GM18870 (cell line): ENCODE measurements around the gene PARD3.

Experiments used
- ATAC-seq: cut with Tn5 transposase; IDR thresholded peaks from one replicate; pipeline ENCODE4 v1.9.1; 2021; ENCODE audit warnings: moderate library complexity; ENCODE audit not compliant: unreplicated experiment

PARD3 gene

GRCh38 chr10:34627741-34628140 lies 187.4 kb downstream of the PARD3 start:
- no peak for ATAC-seq

GRCh38 chr10:34627331-34627730 lies 187.8 kb downstream of the PARD3 start:
- ATAC-seq = no peak

GRCh38 chr10:34626158-34626880 lies 188.8 kb downstream of the PARD3 start:
- no peak for ATAC-seq

DNA sequence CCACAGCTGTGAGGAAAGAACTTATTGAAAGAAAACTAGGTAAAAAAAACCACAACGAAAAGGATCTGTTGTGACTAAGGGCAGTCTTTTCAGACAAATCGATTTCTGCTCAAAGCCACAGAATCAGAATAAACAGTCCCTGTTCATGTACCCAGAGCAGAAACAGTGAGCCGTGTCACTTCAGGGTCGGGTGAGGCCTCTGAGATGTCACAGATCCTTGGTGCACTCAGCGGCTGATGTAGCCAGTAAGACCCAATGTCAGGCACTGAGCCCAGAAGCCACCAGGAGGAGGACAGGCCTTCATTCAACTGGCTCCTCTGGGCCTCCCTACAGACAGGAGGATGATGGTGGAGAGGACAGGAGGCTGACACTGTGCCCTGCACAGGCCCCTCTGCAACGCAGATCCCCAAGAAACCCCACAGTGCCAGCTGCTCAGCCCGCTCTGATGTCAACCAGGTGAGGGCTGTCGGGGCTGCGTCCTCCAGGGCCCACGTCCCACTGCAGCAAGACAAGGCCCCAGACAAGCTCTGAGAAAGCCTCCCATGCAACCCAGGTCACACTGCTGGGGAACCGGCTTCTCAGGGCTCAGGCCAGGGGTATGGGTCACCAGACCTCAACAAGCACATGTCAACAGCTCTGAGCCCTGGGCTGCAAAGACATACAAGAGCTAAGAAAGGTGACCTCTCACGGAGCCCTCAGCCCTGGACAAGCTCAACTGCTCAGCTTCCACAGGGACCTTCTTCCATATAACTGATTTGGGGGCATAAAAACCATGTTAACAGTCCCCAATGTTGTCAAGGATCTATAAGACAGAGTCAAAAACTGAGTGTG lies 190.6 kb downstream of the PARD3 start:
- ATAC-seq = no peak

- no peak for ATAC-seq
Observed at GRCh38 chr10:34622945-34623344, 192.2 kb downstream of the PARD3 start.

DNA sequence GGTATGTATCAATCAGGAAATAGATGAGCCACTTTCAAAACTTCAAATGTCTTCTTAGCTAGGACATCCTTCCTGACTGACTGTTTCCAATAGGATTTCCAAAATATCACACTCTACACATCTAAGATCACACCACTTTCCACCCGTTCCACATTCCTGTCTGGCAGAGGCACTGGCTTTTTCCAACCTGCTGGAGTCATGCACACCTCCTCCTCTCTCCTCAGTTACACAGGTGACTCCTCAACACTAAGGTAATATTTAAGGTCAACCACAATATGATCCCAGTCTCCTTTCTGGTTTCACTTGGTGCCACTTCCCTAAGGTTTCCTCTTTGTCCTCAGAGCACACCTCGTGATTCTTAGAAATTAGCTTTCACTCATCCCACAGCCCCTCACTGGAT lies 196.5 kb downstream of the PARD3 start:
- ATAC-seq = no peak

GRCh38 chr10:34615770-34616169 lies 199.3 kb downstream of the PARD3 start:
- peak; percentile 60 for ATAC-seq

- no peak for ATAC-seq
Observed at GRCh38 chr10:34613491-34613890, 201.6 kb downstream of the PARD3 start.

DNA sequence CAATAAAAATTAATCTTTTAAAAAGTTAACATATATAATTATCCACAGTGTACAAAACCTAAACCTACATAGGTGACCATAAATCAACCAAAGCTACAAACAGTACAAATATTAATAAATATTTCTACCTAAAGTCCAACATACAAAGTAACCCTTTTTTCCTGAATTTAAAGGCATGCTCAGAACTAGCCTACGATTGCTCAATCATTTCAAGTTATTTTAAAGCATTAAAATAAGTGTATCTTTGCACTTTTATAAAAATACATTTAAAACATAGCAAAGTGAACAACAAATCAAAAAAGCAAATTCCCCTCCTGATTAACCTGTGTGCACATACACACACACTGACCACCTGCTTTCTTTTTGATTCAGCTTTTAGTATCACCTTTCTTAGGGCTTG lies 202.2 kb downstream of the PARD3 start:
- no peak for ATAC-seq

DNA sequence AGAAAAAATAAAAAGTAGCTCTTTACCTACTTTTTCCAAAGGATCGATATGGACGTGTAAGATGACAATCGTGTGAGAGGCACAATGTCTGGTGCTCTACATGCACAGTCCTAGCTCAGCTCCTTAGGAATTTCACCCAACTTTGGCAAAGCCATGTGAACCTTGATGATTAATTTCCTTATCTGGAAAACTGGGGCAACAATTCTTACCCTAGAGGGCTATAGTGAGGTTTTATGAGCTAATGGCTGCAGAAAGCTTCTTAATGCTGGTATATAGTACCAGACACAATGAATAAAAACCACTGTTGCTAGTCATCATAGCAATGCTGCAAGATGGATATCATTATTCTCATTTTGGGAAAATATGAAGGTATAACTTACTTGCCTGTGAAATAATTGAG lies 202.7 kb downstream of the PARD3 start:
- no peak for ATAC-seq

DNA sequence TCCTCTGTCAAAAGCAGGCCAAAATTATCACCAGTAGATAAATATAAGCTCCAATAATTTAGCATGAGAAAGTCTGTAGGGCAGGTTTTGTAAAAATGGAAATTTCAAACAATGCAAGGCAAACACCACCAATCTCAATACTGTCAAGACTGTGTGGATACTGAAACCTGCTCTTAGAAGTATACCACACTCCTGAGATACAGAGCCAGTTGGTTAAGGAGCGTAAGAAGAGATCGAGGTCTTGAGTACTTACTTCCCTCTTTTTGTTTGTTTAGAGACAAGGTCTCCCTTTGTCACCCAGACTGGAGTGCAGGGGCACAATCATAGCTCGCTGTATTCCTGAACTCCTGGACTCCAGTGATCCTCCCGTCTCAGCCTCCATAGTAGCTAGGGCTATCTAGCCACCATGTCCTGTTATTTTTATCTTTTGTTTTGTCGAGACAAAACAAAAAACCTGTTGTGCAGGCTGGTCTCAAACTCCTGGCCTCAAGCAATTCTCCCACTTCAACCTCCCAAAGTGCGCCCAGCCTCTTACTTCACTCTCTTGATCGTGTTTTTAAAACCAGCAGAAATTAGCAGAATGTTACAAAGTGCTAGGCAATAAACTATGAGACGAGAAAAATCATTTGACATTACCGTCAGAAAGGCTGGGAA lies 205.7 kb downstream of the PARD3 start:
- no peak for ATAC-seq

GRCh38 chr10:34607894-34608293 lies 207.2 kb downstream of the PARD3 start:
- ATAC-seq = no peak

GRCh38 chr10:34606890-34607289 lies 208.2 kb downstream of the PARD3 start:
- ATAC-seq = no peak

GRCh38 chr10:34602478-34602877 lies 212.6 kb downstream of the PARD3 start:
- ATAC-seq = no peak

DNA sequence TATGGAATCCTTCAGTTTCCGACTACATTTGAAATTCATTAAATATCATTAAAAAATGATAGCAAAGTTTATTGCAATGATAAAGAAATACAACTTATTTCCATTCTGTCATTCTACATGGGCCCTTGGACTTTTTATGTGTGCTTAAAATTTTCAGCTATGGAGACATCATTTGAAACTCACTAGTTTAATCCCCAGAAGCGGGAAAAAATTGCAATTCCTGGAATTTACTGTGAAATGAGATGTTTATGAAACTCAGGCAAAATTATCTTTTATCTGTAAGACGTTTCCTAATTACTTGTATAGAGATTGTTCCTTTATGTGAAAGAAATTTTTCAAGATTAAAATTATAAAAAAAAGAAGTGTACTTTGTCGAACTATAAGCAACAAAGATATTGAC lies 213.4 kb downstream of the PARD3 start:
- no peak for ATAC-seq

DNA sequence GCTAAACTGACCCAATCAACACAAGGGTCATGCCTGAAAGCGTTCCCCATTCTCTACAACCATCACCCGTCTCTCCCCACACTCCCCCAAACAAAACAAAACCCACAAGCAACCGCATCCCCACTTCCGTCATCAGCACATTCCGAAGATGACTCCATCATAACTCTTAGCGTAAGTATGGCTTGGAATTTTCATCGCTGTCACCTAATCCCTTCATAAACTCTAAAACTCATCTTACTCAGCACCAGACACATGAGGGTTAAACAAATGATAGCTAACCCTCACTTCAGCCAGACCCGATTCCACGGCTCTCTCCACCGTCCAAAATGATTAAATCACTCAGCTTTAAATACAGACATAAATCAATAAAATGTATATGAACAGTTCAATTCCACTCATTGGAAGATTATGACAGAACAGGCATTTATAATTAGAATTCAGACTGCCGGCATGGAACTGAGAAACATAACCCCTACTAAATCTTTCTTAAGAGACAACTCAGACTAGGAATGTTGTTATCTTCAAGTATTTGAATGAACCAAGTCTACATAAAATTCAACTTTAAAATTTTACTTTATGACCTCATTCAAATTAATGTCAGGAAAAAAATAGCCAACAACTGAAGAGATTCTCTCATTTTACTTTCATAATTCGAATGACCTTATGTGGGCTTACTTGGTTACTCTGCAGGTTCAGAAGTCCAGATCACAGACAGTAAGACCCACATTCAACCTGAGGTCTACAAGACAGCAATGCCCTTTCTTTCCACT lies 215.9 kb downstream of the PARD3 start:
- no peak for ATAC-seq

DNA sequence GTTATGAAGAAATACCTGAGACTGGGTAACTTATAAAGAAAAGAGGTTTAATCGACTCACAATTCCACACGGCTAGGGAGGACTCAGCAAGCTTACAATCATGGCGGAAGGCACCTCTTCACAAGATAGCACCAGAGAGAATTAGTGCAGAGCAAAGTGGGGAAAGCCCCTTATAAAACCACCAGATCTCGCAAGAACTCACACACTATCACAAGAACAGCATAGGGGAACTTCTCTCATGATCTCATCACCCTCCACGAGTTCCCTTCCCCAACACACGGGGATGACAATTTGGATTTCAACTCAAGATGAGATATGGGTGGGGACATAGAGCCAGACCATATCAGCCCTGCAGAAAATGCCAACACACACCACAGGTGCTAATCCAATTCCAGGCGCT lies 218.7 kb downstream of the PARD3 start:
- ATAC-seq = no peak

DNA sequence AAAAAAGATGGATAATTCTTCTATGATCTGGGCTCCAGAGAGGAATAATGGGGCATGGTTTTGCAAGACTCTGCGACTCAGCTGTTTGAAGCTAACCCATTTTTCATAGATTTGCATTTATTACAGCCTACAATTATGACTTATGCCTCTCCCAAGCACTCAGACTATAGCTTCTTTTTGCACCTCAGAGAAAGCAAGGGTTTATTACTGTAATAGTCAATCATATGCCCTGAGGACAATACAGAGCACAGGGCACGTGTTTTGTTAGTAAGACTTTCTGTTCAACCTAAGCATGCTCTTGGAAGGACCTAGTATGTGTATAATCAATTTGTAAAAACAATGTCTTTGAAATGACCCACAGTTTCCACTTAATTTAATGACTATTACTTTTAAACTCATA lies 221.2 kb downstream of the PARD3 start:
- ATAC-seq = no peak

DNA sequence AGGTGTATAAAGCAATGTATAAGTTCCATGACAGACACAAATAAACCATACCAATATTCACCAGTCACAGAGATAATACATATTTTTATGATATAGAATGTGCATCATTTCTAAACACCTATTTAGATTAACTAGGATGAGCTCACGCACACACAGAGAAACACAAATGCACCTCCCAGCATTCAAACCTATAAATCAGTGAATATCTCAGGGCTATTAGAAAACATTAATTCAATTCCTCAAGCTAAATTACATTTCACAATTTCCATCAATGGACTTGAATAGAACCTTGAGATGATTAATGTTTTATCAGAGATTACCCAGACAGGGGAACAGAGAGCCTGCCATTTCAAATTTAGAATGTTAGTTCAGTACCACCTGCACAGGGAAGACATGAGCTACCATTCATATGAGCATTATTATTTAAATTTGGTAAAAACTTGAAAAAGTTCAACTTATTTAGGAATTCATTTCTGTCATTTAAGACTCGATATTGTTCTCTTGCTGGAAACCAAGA lies 221.7 kb downstream of the PARD3 start:
- ATAC-seq = no peak

DNA sequence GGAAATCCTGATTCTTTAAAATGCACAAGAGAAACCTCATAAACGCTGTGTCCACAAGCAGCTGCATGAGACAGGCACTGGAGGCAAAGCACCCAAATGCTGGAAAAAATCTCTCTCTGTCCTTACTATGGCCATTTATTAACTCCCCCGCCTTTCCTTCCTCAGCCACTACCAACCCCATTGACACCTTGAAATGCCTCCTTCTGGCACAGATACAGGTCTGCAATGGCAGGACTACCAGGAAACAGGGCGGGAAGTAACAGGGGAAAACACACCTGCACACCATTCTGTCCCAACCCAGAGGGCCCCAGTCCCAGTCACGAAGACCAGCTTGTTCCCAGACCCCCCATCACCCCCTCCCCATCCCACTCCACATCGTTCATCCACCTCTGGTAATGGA lies 224.3 kb downstream of the PARD3 start:
- no peak for ATAC-seq

- no peak for ATAC-seq
Observed at GRCh38 chr10:34589275-34589674, 225.8 kb downstream of the PARD3 start.
